Globus pallidus (tissue), 1 donor: ENCODE data around the gene CEBPZOS.
"Not testable (repeated sequence)": the region's sequence is repeated elsewhere in the genome, so short reads cannot be mapped to it uniquely, and the experiment has no call there.

Experiments used
- DNase-seq: peaks from one replicate; pipeline ENCODE4 v3.0.0-alpha.2; 2015; ENCODE audit warnings: low spot score

The CEBPZOS gene

GRCh38 chr2:37191253-37191652 is 5.0 kb upstream of the CEBPZOS start:
- no peak for DNase-seq

DNA sequence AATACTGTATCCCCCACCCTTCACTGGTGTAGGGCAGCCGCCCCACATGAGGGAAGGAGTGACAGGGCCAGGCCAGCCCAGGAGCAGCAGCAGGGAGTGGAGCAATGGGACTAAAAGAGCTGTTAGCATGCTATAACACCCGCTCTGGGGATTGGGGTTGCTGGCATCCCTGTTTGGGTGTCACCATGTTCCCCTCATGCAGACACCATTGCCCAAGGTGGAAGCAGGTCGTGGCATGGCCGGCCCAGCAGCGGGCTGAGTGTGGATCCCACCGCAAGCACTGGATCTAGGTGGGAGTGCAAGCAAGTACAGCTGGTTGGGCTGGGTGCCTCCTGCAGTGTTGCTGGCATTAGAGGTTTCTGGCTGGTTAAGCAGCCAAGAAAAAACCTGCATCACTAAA is 4.5 kb upstream of the CEBPZOS start:
- no peak for DNase-seq

GRCh38 chr2:37192551-37192950 is 3.7 kb upstream of the CEBPZOS start:
- no peak for DNase-seq

GRCh38 chr2:37195862-37196319 is 405 bp upstream of the CEBPZOS start:
- DNase-seq: not testable (repeated sequence)

- no peak for DNase-seq
Measured at GRCh38 chr2:37198681-37199065, 2.4 kb downstream of the CEBPZOS start.

DNA sequence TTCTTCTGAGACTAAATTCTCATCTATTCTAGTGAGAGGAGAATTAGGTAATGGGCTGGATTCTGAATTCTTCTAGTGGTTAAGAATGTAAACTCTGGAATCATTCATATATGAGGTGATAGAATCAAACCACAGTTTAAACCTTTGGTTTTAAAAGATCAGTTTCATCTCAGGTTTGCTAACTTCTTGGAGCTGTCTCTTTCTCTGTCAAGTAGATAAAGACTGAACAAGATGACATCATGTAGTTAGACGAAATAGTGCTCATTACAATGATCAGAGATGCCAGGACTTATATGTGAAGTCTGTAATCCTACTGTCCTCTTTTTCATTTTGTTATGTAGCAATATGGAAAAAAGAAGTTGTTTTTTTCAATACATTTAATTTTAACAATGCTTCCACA is 4.9 kb downstream of the CEBPZOS start:
- DNase-seq: no peak

- DNase-seq: no peak
Measured at GRCh38 chr2:37201766-37202165, 5.5 kb downstream of the CEBPZOS start.

DNA sequence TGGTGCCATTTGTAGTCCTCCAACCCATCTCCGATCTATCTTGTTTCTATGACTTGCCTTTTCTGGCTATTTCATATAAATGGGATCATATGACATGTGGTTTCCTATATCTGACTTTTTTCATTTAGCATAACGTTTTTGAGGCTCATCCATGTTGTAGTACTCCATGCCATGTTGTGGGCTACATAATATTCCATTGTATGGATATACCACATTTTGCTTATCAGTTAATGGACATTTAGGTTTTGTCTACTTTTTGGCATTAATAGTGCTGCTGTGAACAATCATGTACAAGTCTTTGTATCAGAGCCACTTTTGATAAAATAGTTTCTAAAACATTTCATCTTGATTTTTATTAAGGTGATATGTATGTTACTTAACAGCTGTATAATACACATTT is 7.4 kb downstream of the CEBPZOS start:
- DNase-seq: no peak

DNA sequence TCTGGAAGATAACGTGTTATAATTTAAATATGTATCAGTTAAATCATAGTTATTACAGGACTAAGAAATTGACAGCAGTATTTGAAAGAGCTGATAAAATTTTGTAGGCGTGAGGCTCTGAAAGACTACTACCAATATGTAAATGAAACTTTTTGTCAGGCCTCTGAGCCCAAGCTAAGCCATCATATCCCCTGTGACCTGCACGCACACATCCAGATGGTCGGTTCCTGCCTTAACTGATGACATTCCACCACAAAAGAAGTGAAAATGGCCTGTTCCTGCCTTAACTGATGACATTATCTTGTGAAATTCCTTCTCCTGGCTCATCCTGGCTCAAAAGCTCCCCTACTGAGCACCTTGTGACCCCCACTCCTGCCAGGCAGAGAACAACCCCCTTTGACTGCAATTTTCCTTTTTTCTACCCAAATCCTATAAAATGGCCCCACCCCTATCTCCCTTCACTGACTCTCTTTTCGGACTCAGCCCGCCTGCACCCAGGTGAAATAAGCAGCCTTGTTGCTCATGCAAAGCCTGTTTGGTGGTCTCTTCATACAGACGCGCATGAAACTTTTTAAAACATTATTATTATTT is 8.9 kb downstream of the CEBPZOS start:
- not testable (repeated sequence) for DNase-seq

DNA sequence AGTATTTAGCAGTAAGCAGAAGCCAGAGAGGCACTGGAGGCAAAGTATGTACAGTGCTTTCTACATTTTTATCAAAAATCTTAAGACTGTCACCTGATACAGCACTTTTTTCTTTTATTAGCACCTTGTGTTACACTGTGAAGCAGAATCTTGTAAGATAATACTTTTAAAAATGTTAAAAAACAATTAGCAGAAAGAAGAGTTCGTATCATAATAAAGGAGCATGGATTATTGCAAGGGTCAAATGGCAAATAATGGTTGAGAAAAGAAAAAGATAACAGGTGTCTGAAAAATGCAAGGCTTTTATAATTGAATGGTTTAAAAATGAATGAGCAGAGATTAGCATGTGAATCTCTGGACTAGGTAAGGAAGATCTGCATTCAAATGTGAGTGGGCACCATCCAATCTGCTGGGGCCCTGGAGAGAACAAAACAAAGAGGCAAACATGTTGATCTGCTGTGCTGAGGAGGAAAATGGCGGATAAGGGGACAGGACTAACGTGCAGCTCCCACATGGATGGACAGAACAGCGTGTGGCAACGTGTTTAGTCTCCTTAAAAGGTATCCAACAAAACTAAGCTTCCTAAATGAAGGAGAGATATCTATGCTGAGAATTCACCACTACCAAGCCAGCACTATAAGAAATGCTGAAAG is 9.5 kb downstream of the CEBPZOS start:
- no peak for DNase-seq

DNA sequence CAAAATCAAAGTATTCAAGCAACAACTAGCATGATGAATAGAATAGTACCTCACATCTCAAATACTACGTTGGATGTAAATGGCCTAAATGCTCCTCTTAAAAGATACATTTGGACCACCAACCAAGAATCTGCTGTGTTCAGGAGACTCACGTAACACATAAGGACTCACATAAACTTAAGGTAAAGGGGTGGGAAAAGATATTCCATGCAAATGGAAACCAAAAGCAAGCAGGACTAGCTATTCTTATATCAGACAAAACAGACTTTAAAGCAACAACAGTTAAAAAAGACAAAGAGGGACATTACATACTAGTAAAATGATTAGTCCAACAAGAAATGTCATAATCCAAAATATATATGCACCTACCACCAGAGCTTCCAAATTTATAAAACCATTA is 10.5 kb downstream of the CEBPZOS start:
- DNase-seq: not testable (repeated sequence)

DNA sequence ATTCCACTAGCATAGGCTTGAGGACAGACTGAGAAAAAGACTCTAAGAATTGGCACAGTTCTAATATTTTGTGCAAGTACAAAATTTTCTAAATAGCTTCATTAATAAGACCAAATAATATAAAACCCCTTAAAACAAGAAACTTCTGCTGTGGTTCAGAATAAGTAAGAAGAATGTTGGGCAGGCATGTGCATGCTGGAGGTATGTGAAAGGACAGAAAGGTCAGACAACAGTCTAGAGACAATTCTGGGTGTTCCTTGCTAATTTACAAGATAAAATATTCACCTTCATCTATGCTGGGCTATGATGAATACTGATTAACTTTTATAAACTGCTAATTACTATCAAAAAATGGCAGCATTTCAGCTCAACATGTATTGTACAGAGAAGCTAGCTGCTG is 14.9 kb downstream of the CEBPZOS start:
- DNase-seq: no peak

DNA sequence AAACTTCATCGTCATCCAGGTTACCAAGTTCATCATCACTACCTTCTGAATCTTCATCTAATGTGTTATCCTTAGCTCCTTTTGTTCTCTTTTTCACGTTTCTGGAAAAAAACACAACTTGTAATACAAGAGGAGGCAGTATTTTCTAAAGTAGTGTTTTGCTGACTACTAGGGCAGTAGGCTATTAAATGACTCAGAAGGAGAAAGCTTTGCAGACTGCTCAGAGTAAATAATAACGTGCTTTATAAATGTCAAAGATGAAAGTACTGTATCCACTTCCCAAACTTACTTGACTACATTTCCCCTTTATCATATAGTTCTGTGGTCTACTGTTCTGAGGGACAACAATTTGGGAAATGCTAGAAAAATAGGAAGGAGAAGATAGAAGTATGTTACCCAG is 15.6 kb downstream of the CEBPZOS start:
- no peak for DNase-seq

GRCh38 chr2:37215250-37215649 is 19.0 kb downstream of the CEBPZOS start:
- no peak for DNase-seq

DNA sequence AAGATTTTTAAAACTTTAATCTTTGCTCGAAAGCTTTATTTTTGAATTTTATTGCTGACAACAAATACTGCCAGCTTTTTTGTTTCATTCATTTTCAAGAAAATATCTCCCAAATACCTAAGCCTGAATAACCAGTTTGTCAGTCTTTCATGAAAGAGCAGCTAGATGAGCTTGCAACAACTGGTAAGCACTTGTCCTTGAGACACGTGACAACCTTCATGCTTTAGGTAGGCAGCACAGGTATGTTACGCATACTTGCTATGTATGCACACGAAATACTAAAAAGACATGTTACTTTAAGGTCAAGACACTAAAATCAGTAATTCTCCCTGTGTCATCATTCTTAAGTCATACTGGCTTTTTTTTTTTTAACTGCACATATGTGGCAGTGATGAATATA is 22.8 kb downstream of the CEBPZOS start:
- no peak for DNase-seq

DNA sequence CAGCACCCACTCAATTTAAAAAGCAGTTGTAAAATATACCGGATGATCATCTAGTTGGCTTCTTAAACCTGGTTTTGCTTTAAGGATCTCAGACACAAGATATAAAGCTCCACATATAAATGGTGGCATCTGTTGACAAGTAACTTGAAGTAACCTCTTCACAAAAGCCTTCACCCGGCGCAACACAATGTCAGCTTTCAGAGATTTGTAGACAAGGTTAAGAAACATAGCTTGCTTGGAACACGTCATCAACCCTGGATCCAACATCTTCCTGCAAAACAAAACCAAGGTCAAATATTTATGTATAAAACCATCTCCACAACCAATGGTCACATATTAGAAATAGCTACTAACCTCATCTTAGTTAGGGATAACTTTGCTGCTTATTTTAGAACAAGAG is 26.8 kb downstream of the CEBPZOS start:
- DNase-seq: no peak

GRCh38 chr2:37224063-37224462 is 27.8 kb downstream of the CEBPZOS start:
- DNase-seq: no peak

DNA sequence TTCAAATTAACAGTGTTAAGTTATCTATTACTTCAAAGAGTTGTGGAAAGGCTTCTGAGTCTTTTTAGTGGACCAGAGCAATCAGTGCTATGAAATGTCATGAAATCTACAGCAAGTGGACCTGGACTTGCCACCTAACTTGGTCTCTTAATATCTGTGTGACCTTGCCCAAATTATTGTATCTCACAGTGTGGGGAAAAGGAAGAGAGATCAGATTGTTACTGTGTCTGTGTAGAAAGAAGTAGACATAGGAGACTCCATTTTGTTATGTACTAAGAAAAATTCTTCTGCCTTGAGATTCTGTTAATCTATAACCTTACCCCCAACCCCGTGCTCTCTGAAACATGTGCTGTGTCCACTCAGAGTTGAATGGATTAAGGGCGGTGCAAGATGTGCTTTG is 28.8 kb downstream of the CEBPZOS start:
- DNase-seq: not testable (repeated sequence)

- DNase-seq: no peak
Measured at GRCh38 chr2:37226863-37227262, 30.6 kb downstream of the CEBPZOS start.

DNA sequence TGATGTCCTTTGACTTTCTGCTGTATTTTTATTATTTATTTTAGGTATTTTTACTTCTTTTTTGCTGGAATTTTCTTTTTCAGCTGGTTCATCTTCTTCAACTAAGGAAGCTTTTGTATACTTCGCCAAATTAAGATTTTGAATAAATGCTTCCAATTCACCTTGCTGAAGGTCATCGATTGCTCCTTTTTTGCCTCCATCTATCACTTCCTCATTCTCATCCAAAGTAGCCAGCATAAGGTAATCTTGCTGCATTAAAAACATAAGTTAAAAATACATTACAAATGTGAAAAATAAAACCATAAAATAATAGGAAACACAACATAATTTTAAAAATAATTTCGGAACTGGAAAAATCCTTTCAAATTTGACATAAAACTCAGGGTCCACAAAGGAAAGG is 32.5 kb downstream of the CEBPZOS start:
- DNase-seq: no peak

GRCh38 chr2:37230581-37230980 is 34.3 kb downstream of the CEBPZOS start:
- DNase-seq: no peak

DNA sequence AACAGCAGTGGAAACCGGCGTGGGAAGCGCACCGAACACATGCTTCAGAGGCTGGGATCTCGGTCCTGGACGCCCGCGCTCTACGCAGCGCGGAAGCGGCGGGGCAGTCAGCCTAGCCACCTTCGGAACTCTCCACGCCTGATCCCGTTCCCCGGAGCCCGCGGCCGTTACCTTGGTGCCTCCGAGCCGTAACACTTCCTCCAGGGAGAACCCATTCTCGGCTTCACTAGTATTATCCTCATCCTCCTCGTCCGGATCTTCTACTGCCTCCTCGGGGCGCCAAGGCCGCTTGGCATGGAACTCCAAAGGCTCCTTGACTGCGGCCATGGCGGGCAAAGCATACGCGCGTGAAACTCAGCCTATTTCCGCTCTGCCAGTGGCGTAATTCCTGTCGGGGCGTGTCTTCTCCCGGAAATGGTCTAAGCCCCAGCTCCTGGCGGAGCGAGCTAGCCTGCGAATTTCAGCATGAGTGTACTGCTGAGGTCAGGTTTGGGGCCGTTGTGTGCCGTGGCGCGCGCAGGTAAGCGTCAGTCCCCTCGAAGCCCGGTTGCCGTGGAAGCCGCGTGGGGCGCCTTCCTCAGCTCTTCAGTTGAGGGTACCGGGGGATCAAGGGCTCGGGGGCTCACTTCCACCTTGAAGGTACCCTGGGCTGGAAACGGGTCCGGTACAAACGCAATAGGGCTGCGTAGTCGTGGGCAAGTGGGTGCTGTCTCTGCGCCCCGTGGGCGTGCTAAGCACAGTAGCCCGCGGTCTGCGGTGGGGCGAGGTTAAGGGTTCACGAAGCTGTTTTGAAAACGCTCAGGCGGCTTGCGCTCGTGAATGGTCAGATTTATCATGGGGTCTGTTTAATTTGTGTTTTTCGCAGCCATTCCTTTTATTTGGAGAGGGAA is 35.2 kb downstream of the CEBPZOS start, which contains the start of the genes CEBPZ and NDUFAF7:
CEBPZ (minus strand) TSS at position 356 of the 890 bp plus-strand sequence; CDS start at position 327, 29 bp downstream.
NDUFAF7 (plus strand) TSS at position 418 of the 890 bp plus-strand sequence; CDS start at position 466, 48 bp downstream.
- DNase-seq: peak; percentile 90
